ENCODE results near the gene SPESP1.

The SPESP1 gene

GRCh38 chr15:68897016-68897415 lies 33.3 kb upstream of the SPESP1 start:
- DNase-seq (ENCODE audit: insufficient read length, low spot score) (no peak), FAIRE-seq (no peak)

GRCh38 chr15:68900027-68900426 lies 30.3 kb upstream of the SPESP1 start:
- DNase-seq (ENCODE audit: insufficient read length, low spot score) (no peak), FAIRE-seq (no peak)
- TF ChIP-seq, protein P1, sequence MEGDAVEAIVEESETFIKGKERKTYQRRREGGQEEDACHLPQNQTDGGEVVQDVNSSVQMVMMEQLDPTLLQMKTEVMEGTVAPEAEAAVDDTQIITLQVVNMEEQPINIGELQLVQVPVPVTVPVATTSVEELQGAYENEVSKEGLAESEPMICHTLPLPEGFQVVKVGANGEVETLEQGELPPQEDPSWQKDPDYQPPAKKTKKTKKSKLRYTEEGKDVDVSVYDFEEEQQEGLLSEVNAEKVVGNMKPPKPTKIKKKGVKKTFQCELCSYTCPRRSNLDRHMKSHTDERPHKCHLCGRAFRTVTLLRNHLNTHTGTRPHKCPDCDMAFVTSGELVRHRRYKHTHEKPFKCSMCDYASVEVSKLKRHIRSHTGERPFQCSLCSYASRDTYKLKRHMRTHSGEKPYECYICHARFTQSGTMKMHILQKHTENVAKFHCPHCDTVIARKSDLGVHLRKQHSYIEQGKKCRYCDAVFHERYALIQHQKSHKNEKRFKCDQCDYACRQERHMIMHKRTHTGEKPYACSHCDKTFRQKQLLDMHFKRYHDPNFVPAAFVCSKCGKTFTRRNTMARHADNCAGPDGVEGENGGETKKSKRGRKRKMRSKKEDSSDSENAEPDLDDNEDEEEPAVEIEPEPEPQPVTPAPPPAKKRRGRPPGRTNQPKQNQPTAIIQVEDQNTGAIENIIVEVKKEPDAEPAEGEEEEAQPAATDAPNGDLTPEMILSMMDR (IDR thresholded peaks at IDR 0.05; ENCODE audit: insufficient read depth, missing control alignments), result no peak

More at GRCh38 chr15:68897016-68897415, 33.3 kb upstream of the SPESP1 start:
- TF ChIP-seq, protein P1 (IDR thresholded peaks at IDR 0.05; ENCODE audit: insufficient read depth, missing control alignments), result no peak

GRCh38 chr15:68907396-68907923 lies 22.9 kb upstream of the SPESP1 start:
- DNase-seq (ENCODE audit: insufficient read length, low spot score) (no peak), FAIRE-seq (peak; percentile 44)
- TF ChIP-seq, protein P1 (IDR thresholded peaks at IDR 0.05; ENCODE audit: insufficient read depth, missing control alignments), result no peak

GRCh38 chr15:68909601-68910100 lies 20.7 kb upstream of the SPESP1 start:
- TF ChIP-seq, protein P1 (IDR thresholded peaks at IDR 0.05; ENCODE audit: insufficient read depth, missing control alignments), result no peak
- FAIRE-seq, result no peak
- no peak for DNase-seq (ENCODE audit: insufficient read length, low spot score)

DNA sequence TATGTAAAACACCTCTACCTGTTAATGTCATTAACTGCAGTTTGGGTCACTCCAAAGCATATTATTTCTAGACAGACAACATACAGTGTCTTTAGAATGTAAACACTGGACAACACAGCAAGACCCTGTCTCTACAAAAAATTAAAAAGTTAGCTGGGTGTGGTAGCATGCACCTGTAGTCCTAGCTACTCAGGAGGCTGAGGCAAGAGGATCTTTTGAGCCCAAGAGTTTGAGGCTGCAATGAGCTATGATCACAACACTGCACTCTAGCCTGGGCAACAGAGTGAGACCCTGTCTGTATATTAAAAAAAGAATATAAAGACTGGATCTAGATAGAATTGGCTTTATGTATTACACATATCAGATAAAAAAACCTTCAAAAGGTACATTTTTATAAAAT lies 20.0 kb upstream of the SPESP1 start:
- FAIRE-seq, result no peak
- TF ChIP-seq, protein P1 (IDR thresholded peaks at IDR 0.05; ENCODE audit: insufficient read depth, missing control alignments), result no peak
- no peak for DNase-seq (ENCODE audit: insufficient read length, low spot score)

DNA sequence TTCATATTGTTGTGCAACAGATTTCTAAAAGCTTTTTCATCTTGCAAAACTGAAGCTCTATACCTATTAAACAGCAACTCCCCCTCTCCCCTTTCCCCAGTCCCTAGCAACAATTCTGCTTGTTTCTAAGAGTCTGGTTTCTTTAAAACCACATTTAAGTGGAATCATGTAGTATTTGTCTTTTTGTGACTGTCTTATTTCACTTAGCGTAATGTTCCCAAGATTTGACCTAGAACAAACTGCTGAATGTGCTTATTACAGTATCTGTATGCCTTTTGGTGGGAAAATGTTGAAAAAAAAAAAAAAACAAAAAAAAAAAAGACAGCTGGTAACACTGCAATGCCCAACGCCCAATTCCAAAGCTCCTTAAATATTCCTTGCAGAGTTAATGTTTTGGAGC lies 19.5 kb upstream of the SPESP1 start:
- DNase-seq (ENCODE audit: insufficient read length, low spot score), result no peak
- no peak for FAIRE-seq
- TF ChIP-seq, protein P1 (IDR thresholded peaks at IDR 0.05; ENCODE audit: insufficient read depth, missing control alignments), result no peak

- no peak for DNase-seq (ENCODE audit: insufficient read length, low spot score)
- TF ChIP-seq, protein P1 (IDR thresholded peaks at IDR 0.05; ENCODE audit: insufficient read depth, missing control alignments), result no peak
- no peak for FAIRE-seq
Measured at GRCh38 chr15:68921926-68922325, 8.4 kb upstream of the SPESP1 start.

Data from D721Med (cell line).